Epithelial cell of proximal tubule (primary cell): ENCODE data around the gene UBXN4. TPM values are rescaled to one million over a fixed set of nuclear protein-coding genes. Genes with fewer than 3 reads are reported as not detected.

Experiments used
- DNase-seq: peaks from one replicate; pipeline ENCODE4 v3.0.0-alpha.2; 2011; ENCODE audit warnings: low read depth
- H3K4me3 ChIP-seq: 2 replicates; pipeline ENCODE4 v1.5.1; 2011; ENCODE audit warnings: low read depth, mild to moderate bottlenecking, low read length
- total RNA-seq: library from RNA; depleted of rRNA; stranded (reverse); fragments of >200 nt; gene quantifications from 2 replicates; pipeline ENCODE4 v1.2.3, GENCODE V29; 2015
- TF ChIP-seq, protein P1 (sequence below): conservative IDR thresholded peaks from 2 replicates; pipeline ENCODE4 v1.5.1; 2012; ENCODE audit warnings: low read depth, mild to moderate bottlenecking, low read length

UBXN4 gene
- total RNA-seq, 1 donor from 2014 or later: 47.2 TPM

DNA sequence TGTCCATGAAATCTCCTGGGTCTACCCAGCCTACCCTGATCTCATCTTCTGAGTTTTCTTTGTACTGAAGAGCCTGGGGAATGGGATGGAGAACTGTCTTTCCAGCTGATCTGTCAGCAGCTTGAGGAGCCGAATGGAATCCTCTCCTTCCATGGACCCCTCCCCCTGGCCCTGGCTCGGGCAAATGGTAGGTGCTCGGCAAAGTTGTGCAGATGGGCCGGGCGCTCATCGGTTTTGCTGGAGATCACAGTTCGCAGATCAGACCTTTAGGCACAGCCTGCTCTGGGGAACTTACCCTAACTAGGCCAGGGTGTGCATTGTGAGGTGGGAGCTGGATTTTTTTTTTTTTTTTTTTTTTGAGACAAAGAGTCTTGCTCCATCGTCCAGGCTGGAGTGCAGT is 55.0 kb downstream of the UBXN4 start:
- H3K4me3 ChIP-seq: no peak overlapping the region
- no peak for DNase-seq
- TF ChIP-seq, protein P1, sequence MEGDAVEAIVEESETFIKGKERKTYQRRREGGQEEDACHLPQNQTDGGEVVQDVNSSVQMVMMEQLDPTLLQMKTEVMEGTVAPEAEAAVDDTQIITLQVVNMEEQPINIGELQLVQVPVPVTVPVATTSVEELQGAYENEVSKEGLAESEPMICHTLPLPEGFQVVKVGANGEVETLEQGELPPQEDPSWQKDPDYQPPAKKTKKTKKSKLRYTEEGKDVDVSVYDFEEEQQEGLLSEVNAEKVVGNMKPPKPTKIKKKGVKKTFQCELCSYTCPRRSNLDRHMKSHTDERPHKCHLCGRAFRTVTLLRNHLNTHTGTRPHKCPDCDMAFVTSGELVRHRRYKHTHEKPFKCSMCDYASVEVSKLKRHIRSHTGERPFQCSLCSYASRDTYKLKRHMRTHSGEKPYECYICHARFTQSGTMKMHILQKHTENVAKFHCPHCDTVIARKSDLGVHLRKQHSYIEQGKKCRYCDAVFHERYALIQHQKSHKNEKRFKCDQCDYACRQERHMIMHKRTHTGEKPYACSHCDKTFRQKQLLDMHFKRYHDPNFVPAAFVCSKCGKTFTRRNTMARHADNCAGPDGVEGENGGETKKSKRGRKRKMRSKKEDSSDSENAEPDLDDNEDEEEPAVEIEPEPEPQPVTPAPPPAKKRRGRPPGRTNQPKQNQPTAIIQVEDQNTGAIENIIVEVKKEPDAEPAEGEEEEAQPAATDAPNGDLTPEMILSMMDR: no peak

DNA sequence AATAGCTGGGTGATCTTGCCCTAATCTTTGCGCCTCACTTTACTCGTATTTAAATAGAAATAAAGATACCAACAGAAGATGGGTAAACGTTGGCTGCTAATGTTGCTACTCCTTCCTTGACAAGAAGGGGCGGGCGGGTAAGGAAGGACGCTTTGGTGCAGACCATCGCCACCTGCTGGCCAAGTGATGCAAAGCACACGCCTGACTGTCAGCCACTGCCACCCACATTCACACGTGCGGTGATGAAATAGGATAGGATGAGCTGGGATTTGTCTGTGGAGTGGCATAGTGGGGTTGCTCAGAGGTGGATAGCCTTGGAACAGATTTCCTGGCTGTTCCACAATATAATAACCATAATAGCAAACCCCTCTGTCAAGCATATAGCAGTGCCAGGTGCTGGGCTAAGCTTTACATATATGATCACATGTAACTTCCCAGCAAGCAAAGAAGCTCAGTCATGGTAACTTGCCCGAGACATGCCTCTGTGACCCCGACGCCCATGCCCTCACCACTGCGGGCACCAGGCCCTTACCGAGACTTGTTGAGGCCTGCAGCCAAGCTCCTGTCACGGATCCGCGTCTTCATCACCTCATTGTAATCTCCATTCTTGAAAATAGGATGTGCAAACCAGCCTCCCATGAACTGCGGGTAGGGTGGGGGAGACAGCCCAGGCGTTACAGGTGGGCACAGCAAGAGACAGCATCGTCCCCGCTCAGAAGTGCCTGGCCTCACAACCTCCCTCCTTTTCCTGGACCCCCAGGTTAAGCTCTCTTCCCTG is 56.0 kb downstream of the UBXN4 start:
- H3K4me3 ChIP-seq: no peak overlapping the region
- peak; percentile 16 for DNase-seq
- TF ChIP-seq, protein P1: peak; percentile 98

DNA sequence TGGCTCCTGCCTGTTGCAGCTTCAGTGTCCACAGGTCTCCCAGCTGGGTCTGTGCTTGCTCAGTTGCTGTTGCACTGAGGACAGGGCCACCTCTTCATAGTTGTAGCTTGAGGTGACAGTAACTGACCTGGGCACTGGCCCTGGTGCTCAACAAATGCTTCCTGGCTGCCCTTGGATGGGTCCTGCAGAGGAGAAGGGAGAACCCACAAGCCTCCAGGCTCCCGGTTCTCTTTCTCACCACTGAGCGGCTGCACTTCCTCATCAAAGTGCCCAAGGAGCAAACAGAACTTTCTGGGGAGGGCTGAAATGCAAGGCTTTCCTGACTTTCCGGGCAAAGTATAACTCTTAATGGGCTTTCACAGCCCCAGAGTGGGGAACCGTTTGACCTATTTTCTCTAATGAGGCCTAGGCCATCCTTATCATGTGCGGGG is 56.6 kb downstream of the UBXN4 start:
- no peak for DNase-seq
- TF ChIP-seq, protein P1: no peak

GRCh38 chr2:135798762-135799161 is 57.1 kb downstream of the UBXN4 start:
- no peak overlapping the region for H3K4me3 ChIP-seq
- DNase-seq: no peak
- TF ChIP-seq, protein P1: peak; percentile 53

More for the DNA sequence above, 56.6 kb downstream of the UBXN4 start:
- no peak overlapping the region for H3K4me3 ChIP-seq

GRCh38 chr2:135799738-135800137 is 58.1 kb downstream of the UBXN4 start:
- DNase-seq: no peak
- TF ChIP-seq, protein P1: peak; percentile 18
- H3K4me3 ChIP-seq: no peak overlapping the region

- TF ChIP-seq, protein P1: no peak
- H3K4me3 ChIP-seq: no peak overlapping the region
- DNase-seq: no peak
These were observed 59.1 kb downstream of the UBXN4 start for GRCh38 chr2:135800513-135801460.
